Measurements from ENCODE around the gene TRERF1. TPM values are rescaled to one million over a fixed set of nuclear protein-coding genes. Genes with fewer than 3 reads are reported as not detected.
"Not testable (repeated sequence)": the region's sequence is repeated elsewhere in the genome, so short reads cannot be mapped to it uniquely, and the experiment has no call there.

The TRERF1 gene
- total RNA-seq, 1 donor from 2014 or later: 8.3 TPM

DNA sequence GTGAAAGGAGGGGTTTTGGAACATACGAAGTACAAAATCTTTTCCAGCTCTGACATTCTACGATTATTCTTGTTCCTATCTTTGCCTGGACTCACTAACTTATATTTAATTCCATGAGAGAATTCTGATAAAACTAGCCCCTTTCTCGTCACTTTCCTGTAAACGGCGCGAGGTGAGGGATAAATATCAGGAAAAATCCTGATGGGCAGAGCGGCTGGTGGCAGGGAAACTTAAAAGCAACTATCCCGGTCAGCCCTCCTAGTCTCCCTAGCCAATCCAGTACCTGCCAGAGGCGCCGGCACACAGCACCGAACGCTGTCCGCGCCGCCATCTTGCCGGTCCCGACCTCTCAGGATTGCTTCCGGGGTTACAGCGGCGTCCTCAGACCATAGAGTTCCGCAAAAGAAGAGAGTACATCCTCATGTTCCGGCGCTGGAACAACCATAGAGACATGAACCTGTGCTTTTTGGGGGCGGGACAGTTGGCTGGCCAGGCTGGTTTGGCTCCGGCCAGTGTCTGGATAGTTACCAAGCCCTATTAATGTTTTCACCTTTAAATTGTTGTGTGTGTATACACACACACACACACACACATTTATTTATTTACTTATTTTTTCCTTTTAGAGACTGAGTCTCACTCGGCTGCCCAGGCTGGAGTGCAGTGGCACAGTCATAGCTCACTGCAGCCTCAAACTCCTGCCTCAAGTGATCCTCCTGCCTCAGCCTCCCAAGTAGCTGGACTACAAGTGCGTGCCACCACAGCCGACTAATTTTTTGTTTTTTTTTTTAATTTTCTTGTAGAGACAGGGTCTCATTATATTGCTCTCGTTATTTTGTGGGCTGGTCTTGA lies 234.0 kb downstream of the TRERF1 start, which contains the start of gene MRPS10:
TSS of gene MRPS10 (minus strand) at position 343 of the 849 bp plus-strand sequence. CDS start at position 331, 12 bp downstream.
- H3K36me3 Mint-ChIP-seq: peaks cover 6% of the 10 kb centered on the region
- peak within 1 kb of the TSS; percentile 93 for H3K9ac ChIP-seq
- peak within 1 kb of the TSS; percentile 93 for H3K27ac ChIP-seq
- peaks cover 6% of the 10 kb centered on the region for H3K4me1 ChIP-seq
- no peaks in the 10 kb centered on the region for H4K20me1 ChIP-seq (ENCODE audit: low read depth)
- peaks cover 29% of the 10 kb centered on the region for H3K79me2 ChIP-seq (ENCODE audit: low read depth)
- no peaks in the 10 kb centered on the region for H3K9me3 ChIP-seq (ENCODE audit: low read depth)
- TF ChIP-seq EZH2phosphoT487 (IDR thresholded peaks at IDR 0.05) (no peak), EZH2 (IDR thresholded peaks at IDR 0.05) (peak; percentile 46)
- peak; percentile 96 for DNase-seq (ENCODE audit: low spot score)
- H3K4me3 ChIP-seq: peak within 1 kb of the TSS; percentile 84
- H3K27me3 ChIP-seq: no peaks in the 10 kb centered on the region
- peaks cover 12% of the 10 kb centered on the region for H3F3A ChIP-seq (ENCODE audit: low read depth)
- H3K27ac Mint-ChIP-seq: peak within 1 kb of the TSS; percentile 96
- H3K36me3 ChIP-seq: peaks cover 7% of the 10 kb centered on the region
- H3K4me1 Mint-ChIP-seq: peaks cover 15% of the 10 kb centered on the region
- peak within 1 kb of the TSS; percentile 98 for H3K4me2 ChIP-seq
- no peaks in the 10 kb centered on the region for H3K27me3 Mint-ChIP-seq (ENCODE audit: insufficient read depth, low read depth)
- no peaks in the 10 kb centered on the region for H3K9me3 Mint-ChIP-seq
- peak within 1 kb of the TSS; percentile 86 for H2AFZ ChIP-seq (replicated peaks)
- peak within 1 kb of the TSS; percentile 96 for H3K4me3 Mint-ChIP-seq

GRCh38 chr6:42217157-42217518 lies 234.6 kb downstream of the TRERF1 start:
- H3K9ac ChIP-seq: peak overlapping the region; percentile 93
- peaks cover 31% of the 10 kb centered on the region for H3K79me2 ChIP-seq (ENCODE audit: low read depth)

DNA sequence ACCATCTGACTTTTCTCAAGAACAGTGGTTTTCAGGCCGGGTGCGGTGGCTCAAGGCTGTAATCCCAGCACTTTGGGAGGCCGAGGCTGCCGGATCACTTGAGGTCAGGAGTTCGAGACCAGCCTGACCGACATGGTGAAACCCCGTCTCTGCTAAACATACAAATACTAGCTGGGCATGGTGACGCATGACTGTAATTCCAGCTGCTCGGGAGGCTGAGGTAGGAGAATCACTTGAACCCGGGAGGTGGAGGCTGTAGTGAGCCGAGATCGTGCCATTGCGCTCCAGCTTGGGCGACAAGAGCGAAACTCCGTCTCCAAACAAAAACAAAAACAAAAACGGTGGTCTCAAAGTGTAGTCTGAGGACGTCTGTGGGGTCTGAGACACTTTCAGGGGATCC lies 235.2 kb downstream of the TRERF1 start:
- H3K36me3 ChIP-seq; H3K27ac ChIP-seq; H3K27me3 ChIP-seq; H2AFZ ChIP-seq (replicated peaks); DNase-seq (ENCODE audit: low spot score); H3K4me1 ChIP-seq; H3K9me3 Mint-ChIP-seq; H3K9me3 ChIP-seq (ENCODE audit: low read depth); H4K20me1 ChIP-seq (ENCODE audit: low read depth); H3K9ac ChIP-seq; H3K27me3 Mint-ChIP-seq (ENCODE audit: insufficient read depth, low read depth); H3K36me3 Mint-ChIP-seq: not testable (repeated sequence)
- Mint-ChIP-seq H3K4me1 (peaks cover 15% of the 10 kb centered on the region), H3K27ac (peak overlapping the region; percentile 82), H3K4me3 (peak overlapping the region; percentile 96)
- H3K4me2 ChIP-seq: peak overlapping the region; percentile 98
- peaks cover 31% of the 10 kb centered on the region for H3K79me2 ChIP-seq (ENCODE audit: low read depth)
- peaks cover 12% of the 10 kb centered on the region for H3F3A ChIP-seq (ENCODE audit: low read depth)
- peak overlapping the region; percentile 84 for H3K4me3 ChIP-seq

More at GRCh38 chr6:42217157-42217518, 234.6 kb downstream of the TRERF1 start:
- H3K4me3 ChIP-seq: peak overlapping the region; percentile 84
- TF ChIP-seq EZH2 (IDR thresholded peaks at IDR 0.05): no peak
- TF ChIP-seq EZH2phosphoT487 (IDR thresholded peaks at IDR 0.05): no peak
- TF ChIP-seq, protein P1, sequence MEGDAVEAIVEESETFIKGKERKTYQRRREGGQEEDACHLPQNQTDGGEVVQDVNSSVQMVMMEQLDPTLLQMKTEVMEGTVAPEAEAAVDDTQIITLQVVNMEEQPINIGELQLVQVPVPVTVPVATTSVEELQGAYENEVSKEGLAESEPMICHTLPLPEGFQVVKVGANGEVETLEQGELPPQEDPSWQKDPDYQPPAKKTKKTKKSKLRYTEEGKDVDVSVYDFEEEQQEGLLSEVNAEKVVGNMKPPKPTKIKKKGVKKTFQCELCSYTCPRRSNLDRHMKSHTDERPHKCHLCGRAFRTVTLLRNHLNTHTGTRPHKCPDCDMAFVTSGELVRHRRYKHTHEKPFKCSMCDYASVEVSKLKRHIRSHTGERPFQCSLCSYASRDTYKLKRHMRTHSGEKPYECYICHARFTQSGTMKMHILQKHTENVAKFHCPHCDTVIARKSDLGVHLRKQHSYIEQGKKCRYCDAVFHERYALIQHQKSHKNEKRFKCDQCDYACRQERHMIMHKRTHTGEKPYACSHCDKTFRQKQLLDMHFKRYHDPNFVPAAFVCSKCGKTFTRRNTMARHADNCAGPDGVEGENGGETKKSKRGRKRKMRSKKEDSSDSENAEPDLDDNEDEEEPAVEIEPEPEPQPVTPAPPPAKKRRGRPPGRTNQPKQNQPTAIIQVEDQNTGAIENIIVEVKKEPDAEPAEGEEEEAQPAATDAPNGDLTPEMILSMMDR (IDR thresholded peaks at IDR 0.05): no peak
- peaks cover 6% of the 10 kb centered on the region for H3K4me1 ChIP-seq
- Mint-ChIP-seq H3K9me3 (no peaks in the 10 kb centered on the region), H3K4me3 (peak overlapping the region; percentile 96), H3K27ac (peak overlapping the region; percentile 96), H3K27me3 (ENCODE audit: insufficient read depth, low read depth) (no peaks in the 10 kb centered on the region), H3K4me1 (peaks cover 15% of the 10 kb centered on the region), H3K36me3 (peaks cover 6% of the 10 kb centered on the region)
- H4K20me1 ChIP-seq (ENCODE audit: low read depth): no peaks in the 10 kb centered on the region
- peak overlapping the region; percentile 86 for H2AFZ ChIP-seq (replicated peaks)
- H3K4me2 ChIP-seq: peak overlapping the region; percentile 98
- peak; percentile 13 for DNase-seq (ENCODE audit: low spot score)
- H3K27ac ChIP-seq: peak overlapping the region; percentile 93
- H3K27me3 ChIP-seq: no peaks in the 10 kb centered on the region
- no peaks in the 10 kb centered on the region for H3K9me3 ChIP-seq (ENCODE audit: low read depth)
- H3F3A ChIP-seq (ENCODE audit: low read depth): peaks cover 12% of the 10 kb centered on the region
- peaks cover 7% of the 10 kb centered on the region for H3K36me3 ChIP-seq

DNA sequence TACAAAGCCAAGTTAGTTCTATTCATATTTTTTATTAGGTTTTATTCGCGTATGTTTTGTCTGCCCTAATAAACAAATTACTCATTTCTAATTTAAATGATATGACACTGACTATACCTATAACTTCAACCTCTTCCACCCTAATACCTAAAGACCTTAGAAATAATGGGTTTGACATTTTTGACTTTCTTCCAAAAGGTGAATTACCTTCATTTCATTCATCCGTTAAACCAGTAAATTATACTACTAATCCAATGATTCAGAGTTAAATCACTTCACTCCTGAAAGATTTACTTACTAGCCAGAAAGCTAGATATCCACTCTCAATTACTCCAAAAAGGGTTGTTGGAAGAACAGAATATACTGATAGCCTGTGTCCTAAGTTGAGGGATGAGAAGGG lies 239.3 kb downstream of the TRERF1 start:
- no peak overlapping the region for H3K4me3 Mint-ChIP-seq
- no peak overlapping the region for H2AFZ ChIP-seq (replicated peaks)
- H3K27ac Mint-ChIP-seq: no peak overlapping the region
- H3K27ac ChIP-seq: no peak overlapping the region
- H3K27me3 Mint-ChIP-seq (ENCODE audit: insufficient read depth, low read depth): no peaks in the 10 kb centered on the region
- no peaks in the 10 kb centered on the region for H4K20me1 ChIP-seq (ENCODE audit: low read depth)
- no peak overlapping the region for H3K4me3 ChIP-seq
- H3K36me3 ChIP-seq: peaks cover 10% of the 10 kb centered on the region
- no peaks in the 10 kb centered on the region for H3K9me3 Mint-ChIP-seq
- peaks cover 12% of the 10 kb centered on the region for H3F3A ChIP-seq (ENCODE audit: low read depth)
- no peak overlapping the region for H3K9ac ChIP-seq
- H3K36me3 Mint-ChIP-seq: peaks cover 20% of the 10 kb centered on the region
- peaks cover 30% of the 10 kb centered on the region for H3K79me2 ChIP-seq (ENCODE audit: low read depth)
- no peak overlapping the region for H3K4me2 ChIP-seq
- no peak for DNase-seq (ENCODE audit: low spot score)
- H3K4me1 Mint-ChIP-seq: peaks cover 12% of the 10 kb centered on the region
- H3K9me3 ChIP-seq (ENCODE audit: low read depth): no peaks in the 10 kb centered on the region
- peaks cover 6% of the 10 kb centered on the region for H3K4me1 ChIP-seq
- no peaks in the 10 kb centered on the region for H3K27me3 ChIP-seq
- no peak for TF ChIP-seq EZH2phosphoT487 (IDR thresholded peaks at IDR 0.05)
- TF ChIP-seq EZH2 (IDR thresholded peaks at IDR 0.05): no peak
- TF ChIP-seq, protein P1 (IDR thresholded peaks at IDR 0.05): no peak
